ENCODE measurements around the gene ACTG1.

GRCh38 chr17:81556175-81556691 lies 43.6 kb upstream of the ACTG1 start:
- TF ChIP-seq CTCF (IDR thresholded peaks at IDR 0.05), result no peak
- no peak for TF ChIP-seq POLR2A (IDR thresholded peaks at IDR 0.05)
